Right lobe of liver (tissue), 6 donors: Measurements from ENCODE around the gene PRKCB. TPM values are rescaled to one million over a fixed set of nuclear protein-coding genes. Genes with fewer than 3 reads are reported as not detected.
A peak's percentile ranks its signal among the peaks of the same experiment; 100 is the strongest.

ENCODE experiments used
- ATAC-seq, 4 donors: fragments of 200-7000 bp; cut with Tn5 transposase; one replicate each; pipeline ENCODE4 v1.9.1; 2020; ENCODE audit warnings: mild to moderate bottlenecking in 4 of 4, moderate library complexity in 4 of 4
- DNase-seq, 3 donors: peaks; one replicate each; pipeline ENCODE4 v3.0.0-alpha.2; 2020
- H3K27ac ChIP-seq, 3 donors: fragments of 200-600 bp; one replicate each; pipeline ENCODE4 v1.8.0; 2022
- H3K27me3 ChIP-seq, 2 donors: fragments of 200-600 bp; one replicate each; pipeline ENCODE4 v1.8.0; 2022
- H3K36me3 ChIP-seq, 4 donors: fragments of 200-600 bp; sonication (generic) in 1 of 4; one replicate each; pipeline versions ENCODE4 v1.5.1 to v1.8.0; 2017 to 2022; ENCODE audit warnings: control low read depth in 1 of 4
- H3K4me1 ChIP-seq, 4 donors: fragments of 200-600 bp; sonication (generic) in 1 of 4; one replicate each; pipeline versions ENCODE4 v1.5.1 to v1.8.0; 2017 to 2022; ENCODE audit warnings: control low read depth in 1 of 4
- H3K4me3 ChIP-seq, 3 donors: fragments of 200-600 bp; one replicate each; pipeline ENCODE4 v1.8.0; 2022
- H3K9me3 ChIP-seq, 4 donors: fragments of 200-600 bp; sonication (generic) in 1 of 4; one replicate each; pipeline versions ENCODE4 v1.5.1 to v1.8.0; 2017 to 2022; ENCODE audit warnings: control low read depth in 1 of 4
- CTCF ChIP-seq, 4 donors: fragments of 200-600 bp in 3 of 4; fragments of 450-650 bp in 1 of 4; IDR thresholded peaks; one replicate each; pipeline versions ENCODE4 v1.5.1 to v1.8.0; 2016 to 2022; ENCODE audit warnings: antibody characterized with exemption in 4 of 4, mild to moderate bottlenecking in 2 of 4
- POLR2A ChIP-seq: fragments of 450-650 bp; IDR thresholded peaks from one replicate; pipeline ENCODE4 v1.6.1; 2017; ENCODE audit warnings: antibody characterized with exemption, mild to moderate bottlenecking
- WGBS: methylation state at CpG from one replicate; pipeline ENCODE4 v1.1.6; 2018; ENCODE audit warnings: low coverage, low lambda C conversion rate; ENCODE audit not compliant: insufficient coverage; ENCODE audit errors: missing lambda C conversion rate; 5-methylcytosine and 5-hydroxymethylcytosine counted together
- intact Hi-C, 2 donors: fragments of 100-400 bp; cut with DNase I; formaldehyde crosslinking; loops; one replicate each; pipeline versions ENCODE4 v1.11.2 to v1.14.1; 2022
- total RNA-seq, 6 experiments: library from RNA; depleted of rRNA in 2 of 6; stranded (reverse); fragments of >200 nt in 2 of 6; fragmentation: NEBNext Ultra II Directional in 3 of 6; extraction: Animal tissue kit (Norgen Biotek cat#: 25700) in 3 of 6; gene quantifications; one replicate each; pipeline versions ENCODE4 v1.1.0 to v1.2.4, GENCODE V29; 2016 to 2023
- donor health status: DM: no; HTN: yes; CAD: no.
- donor health status: DM: no; HTN: no; CAD: no.
- donor health status: DM: no; HTN: no; CAD: no.
- donor health status: DM: no; HTN: yes; CAD: no.
- donor health status: DM: no; HTN: yes; CAD: no.

PRKCB gene
- total RNA-seq, 6 experiments from 2014 or later, result 1.7 to 8.1 (median 3.5) TPM

GRCh38 chr16:23842137-23842600 is 6.4 kb downstream of the PRKCB start:
- ATAC-seq (no peak), DNase-seq (no peak)
- WGBS, result 59% methylated on average over 3 of the region's 3 CpGs
- Histone ChIP-seq H3K9me3 (no peaks in the 10 kb centered on the region), H3K36me3 (no peaks in the 10 kb centered on the region), H3K27ac (no peak overlapping the region), H3K27me3 (no peaks in the 10 kb centered on the region), H3K4me3 (no peak overlapping the region), H3K4me1 (no peaks in the 10 kb centered on the region)
- intact Hi-C loops, result no loop called here
- TF ChIP-seq CTCF (IDR thresholded peaks at IDR 0.05) (no peak), POLR2A (no peak)

- no peaks in the 10 kb centered on the region for H3K36me3 ChIP-seq
- 40% methylated on average over 4 of the region's 4 CpGs for WGBS
- ATAC-seq, result no peak
- no peak overlapping the region for H3K27ac ChIP-seq
- no peak for DNase-seq
- H3K4me3 ChIP-seq, result no peak overlapping the region
- H3K9me3 ChIP-seq, result no peaks in the 10 kb centered on the region
- H3K27me3 ChIP-seq, result no peaks in the 10 kb centered on the region
- intact Hi-C loops, result no loop called here
- TF ChIP-seq POLR2A (no peak), CTCF (IDR thresholded peaks at IDR 0.05) (no peak)
- H3K4me1 ChIP-seq, result no peaks in the 10 kb centered on the region
These were observed 7.4 kb downstream of the PRKCB start for GRCh38 chr16:23843143-23843542.

- ATAC-seq (no peak), DNase-seq (no peak)
- WGBS, result 41% methylated on average over 3 of the region's 3 CpGs
- H3K4me1 ChIP-seq, result no peaks in the 10 kb centered on the region
- no peaks in the 10 kb centered on the region for H3K27me3 ChIP-seq
- H3K36me3 ChIP-seq, result no peaks in the 10 kb centered on the region
- no peak overlapping the region for H3K27ac ChIP-seq
- no peak for TF ChIP-seq CTCF (IDR thresholded peaks at IDR 0.05)
- TF ChIP-seq POLR2A, result no peak
- intact Hi-C loops, result no loop called here
- H3K9me3 ChIP-seq, result no peaks in the 10 kb centered on the region
- H3K4me3 ChIP-seq, result no peak overlapping the region
These were observed 11.5 kb downstream of the PRKCB start for GRCh38 chr16:23847251-23847650.

- H3K36me3 ChIP-seq, result no peaks in the 10 kb centered on the region
- no peaks in the 10 kb centered on the region for H3K4me1 ChIP-seq
- no peaks in the 10 kb centered on the region for H3K9me3 ChIP-seq
- DNase-seq (no peak), ATAC-seq (peak; percentile 12 to 50 (median 35))
- intact Hi-C loops, result no loop called here
- WGBS, result 29% methylated on average over 3 of the region's 3 CpGs
- no peak overlapping the region for H3K4me3 ChIP-seq
- no peaks in the 10 kb centered on the region for H3K27me3 ChIP-seq
- H3K27ac ChIP-seq, result no peak overlapping the region
- no peak for TF ChIP-seq CTCF (IDR thresholded peaks at IDR 0.05)
- no peak for TF ChIP-seq POLR2A
These were observed 12.2 kb downstream of the PRKCB start for GRCh38 chr16:23847948-23848347.

GRCh38 chr16:23848958-23849357 is 13.2 kb downstream of the PRKCB start:
- no peak overlapping the region for H3K4me3 ChIP-seq
- H3K27ac ChIP-seq, result no peak overlapping the region
- H3K4me1 ChIP-seq, result no peaks in the 10 kb centered on the region
- ATAC-seq (no peak), DNase-seq (no peak)
- no peaks in the 10 kb centered on the region for H3K36me3 ChIP-seq
- WGBS, result 49% methylated on average over 9 of the region's 9 CpGs
- TF ChIP-seq POLR2A (no peak), CTCF (IDR thresholded peaks at IDR 0.05) (no peak)
- no peaks in the 10 kb centered on the region for H3K9me3 ChIP-seq
- intact Hi-C loops, result no loop called here
- H3K27me3 ChIP-seq, result no peaks in the 10 kb centered on the region
